ENCODE data around the gene C1QTNF12. TPM values are rescaled to one million over a fixed set of nuclear protein-coding genes. Genes with fewer than 3 reads are reported as not detected.
"Not testable (repeated sequence)": the region's sequence is repeated elsewhere in the genome, so short reads cannot be mapped to it uniquely, and the experiment has no call there.

Gene C1QTNF12
- total RNA-seq, 1 donor from 2014 or later, result 2.6 TPM

DNA sequence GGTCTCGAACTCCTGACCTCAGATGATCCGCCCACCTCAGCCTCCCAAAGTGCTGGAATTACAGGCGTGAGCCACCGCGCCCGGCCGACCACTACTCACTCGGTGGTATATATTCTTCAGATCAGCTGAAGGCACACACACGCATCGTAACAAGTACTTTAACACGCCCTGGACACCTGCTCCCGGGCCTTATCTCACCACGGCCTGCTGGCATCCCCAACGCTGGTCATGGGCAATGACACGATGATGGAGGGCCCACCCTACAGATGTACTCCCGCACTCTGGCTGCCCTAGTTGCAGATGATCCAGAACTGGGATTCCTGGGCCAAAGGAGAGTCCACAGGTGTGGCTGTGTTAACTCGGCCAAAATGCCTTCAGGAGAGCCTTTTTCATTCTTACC lies 15.5 kb upstream of the C1QTNF12 start:
- intact Hi-C loops (cut with DNase I), result no loop called here

GRCh38 chr1:1260843-1261560 lies 14.5 kb upstream of the C1QTNF12 start:
- DNase-seq (ENCODE audit: low spot score), result no peak

More for the DNA sequence above, 15.5 kb upstream of the C1QTNF12 start:
- no peak for DNase-seq (ENCODE audit: low spot score)

DNA sequence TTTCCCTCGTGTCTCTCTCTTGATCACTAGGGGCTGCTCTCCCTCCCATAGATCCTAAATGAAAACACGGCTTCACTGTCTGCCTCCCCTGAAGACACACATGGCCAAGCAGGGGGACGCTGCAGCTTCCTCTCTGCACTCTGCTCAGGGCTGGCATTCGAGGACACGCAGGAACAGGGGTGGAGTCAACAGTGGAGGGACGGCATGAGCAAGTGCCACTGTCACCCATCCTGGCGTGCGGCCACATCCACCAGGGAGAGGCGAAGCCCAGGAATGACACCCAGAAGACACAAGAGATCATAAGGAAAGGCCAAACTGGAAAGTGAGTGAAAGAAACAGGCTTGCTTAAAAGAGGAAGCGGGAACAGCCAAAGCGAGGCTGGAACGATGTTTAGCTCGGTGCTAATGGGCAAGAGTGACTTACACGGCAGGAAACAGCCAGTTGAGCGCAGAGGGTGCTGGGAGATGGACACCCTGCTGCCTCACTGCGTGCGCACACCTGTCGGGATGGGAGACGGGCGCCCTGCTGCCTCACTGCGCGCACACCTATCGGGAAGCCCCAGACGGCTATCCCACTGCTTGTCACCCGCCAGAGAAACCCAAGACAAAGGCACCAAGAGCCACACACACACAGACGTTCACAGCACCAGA lies 13.6 kb upstream of the C1QTNF12 start:
- no peak for DNase-seq (ENCODE audit: low spot score)
- intact Hi-C loops (cut with DNase I), result no loop called here

More at GRCh38 chr1:1260843-1261560, 14.5 kb upstream of the C1QTNF12 start:
- intact Hi-C loops (cut with DNase I), result no loop called here

GRCh38 chr1:1259540-1259939 lies 13.0 kb upstream of the C1QTNF12 start:
- no peak for DNase-seq (ENCODE audit: low spot score)
- intact Hi-C loops (cut with DNase I), result no loop called here

GRCh38 chr1:1259119-1259488 lies 12.6 kb upstream of the C1QTNF12 start:
- no peak for DNase-seq (ENCODE audit: low spot score)
- intact Hi-C loops (cut with DNase I), result no loop called here

DNA sequence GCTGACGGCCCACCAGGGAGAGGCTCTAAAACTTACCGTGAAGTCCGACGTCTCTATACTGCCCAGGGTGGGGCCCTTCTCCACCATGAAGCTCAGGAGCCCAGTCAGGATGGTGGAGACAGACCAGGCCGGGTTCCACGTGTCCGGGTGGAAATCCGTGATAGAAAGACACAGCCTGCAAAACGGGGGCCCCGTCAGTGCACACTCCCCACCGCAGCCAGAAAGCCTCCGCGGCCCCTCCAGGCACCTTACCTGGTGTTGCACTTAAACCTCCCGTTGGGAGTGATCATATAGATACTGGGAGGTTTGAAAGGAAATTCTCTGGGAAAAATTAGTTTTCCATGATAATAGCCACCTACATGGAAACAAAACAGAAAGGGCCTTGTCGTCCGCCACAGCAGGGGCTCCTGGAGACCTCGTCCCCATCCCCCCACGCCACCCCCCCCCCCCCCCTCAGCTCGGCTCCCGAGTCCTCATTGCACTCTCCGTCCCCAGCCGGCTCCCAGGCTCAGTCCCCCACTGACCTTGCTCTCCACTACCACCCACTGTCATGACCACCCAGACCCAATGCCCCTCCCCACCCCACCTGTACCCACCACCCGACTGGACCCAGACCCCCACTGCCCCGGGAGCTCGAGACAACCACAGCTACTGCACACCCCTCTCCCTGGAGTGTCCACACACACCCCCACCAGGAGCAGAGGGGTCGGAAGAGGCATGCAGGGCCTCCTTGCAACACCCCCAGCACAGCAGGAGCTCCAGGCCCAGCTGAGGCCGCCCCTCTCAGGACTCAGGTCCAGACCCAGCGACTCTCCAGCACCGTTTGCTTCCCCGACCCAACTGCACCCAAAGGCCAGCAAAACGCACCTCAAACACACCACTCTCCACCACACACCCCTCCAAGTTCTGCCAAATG lies 10.7 kb upstream of the C1QTNF12 start:
- intact Hi-C loops (cut with DNase I), result no loop called here
- DNase-seq (ENCODE audit: low spot score), result no peak

GRCh38 chr1:1255611-1256010 lies 9.1 kb upstream of the C1QTNF12 start:
- no peak for DNase-seq (ENCODE audit: low spot score)
- intact Hi-C loops (cut with DNase I), result no loop called here

DNA sequence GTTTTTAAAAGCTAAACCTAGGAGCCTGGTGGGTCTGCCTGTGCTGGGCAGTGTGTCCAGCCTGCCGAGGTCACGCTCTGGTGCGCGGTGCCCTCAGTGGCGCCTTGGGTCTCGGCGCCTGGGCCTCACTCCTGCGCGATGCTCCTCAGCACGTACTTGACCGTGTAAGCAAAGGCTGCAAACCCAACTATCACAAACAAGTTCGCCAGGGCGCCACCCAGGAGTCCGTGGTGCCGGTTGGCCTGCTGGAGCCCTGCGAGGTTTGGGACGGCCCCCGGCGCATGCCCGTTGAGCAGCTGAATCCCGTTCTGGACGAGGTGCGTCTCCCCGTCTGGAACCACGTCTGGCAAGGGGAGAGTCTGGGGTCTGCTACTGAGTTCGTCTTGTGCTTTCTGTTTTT lies 8.6 kb upstream of the C1QTNF12 start:
- intact Hi-C loops (cut with DNase I), result no loop called here
- DNase-seq (ENCODE audit: low spot score), result no peak

DNA sequence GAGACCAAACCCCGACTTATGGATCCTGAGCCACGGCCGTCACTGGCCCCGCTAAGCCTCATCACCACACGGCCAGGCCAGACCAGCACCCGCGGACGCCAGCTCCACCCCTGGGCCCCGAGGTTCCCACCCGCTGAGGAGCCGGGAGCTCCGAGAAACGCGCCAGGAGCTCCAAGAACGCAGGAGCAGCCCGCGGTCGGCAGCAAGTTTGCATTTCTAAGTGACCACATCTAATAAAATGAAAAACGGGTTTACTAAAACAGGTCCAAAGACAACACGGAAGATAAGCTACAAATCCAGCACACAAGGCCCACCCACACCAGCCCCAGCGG lies 8.1 kb upstream of the C1QTNF12 start:
- intact Hi-C loops (cut with DNase I), result no loop called here
- DNase-seq (ENCODE audit: low spot score), result no peak

GRCh38 chr1:1253972-1254666 lies 7.6 kb upstream of the C1QTNF12 start:
- intact Hi-C loops (cut with DNase I), result no loop called here
- DNase-seq (ENCODE audit: low spot score), result no peak

- intact Hi-C loops (cut with DNase I), result no loop called here
- no peak for DNase-seq (ENCODE audit: low spot score)
Measured at GRCh38 chr1:1253314-1253713, 6.8 kb upstream of the C1QTNF12 start.

- intact Hi-C loops (cut with DNase I), result loop anchor here (2.0 kb wide), 1 partner anchor 128 kb away; no protein-coding TSS in a partner anchor
- no peak for DNase-seq (ENCODE audit: low spot score)
Measured at GRCh38 chr1:1250786-1251284, 4.3 kb upstream of the C1QTNF12 start.

DNA sequence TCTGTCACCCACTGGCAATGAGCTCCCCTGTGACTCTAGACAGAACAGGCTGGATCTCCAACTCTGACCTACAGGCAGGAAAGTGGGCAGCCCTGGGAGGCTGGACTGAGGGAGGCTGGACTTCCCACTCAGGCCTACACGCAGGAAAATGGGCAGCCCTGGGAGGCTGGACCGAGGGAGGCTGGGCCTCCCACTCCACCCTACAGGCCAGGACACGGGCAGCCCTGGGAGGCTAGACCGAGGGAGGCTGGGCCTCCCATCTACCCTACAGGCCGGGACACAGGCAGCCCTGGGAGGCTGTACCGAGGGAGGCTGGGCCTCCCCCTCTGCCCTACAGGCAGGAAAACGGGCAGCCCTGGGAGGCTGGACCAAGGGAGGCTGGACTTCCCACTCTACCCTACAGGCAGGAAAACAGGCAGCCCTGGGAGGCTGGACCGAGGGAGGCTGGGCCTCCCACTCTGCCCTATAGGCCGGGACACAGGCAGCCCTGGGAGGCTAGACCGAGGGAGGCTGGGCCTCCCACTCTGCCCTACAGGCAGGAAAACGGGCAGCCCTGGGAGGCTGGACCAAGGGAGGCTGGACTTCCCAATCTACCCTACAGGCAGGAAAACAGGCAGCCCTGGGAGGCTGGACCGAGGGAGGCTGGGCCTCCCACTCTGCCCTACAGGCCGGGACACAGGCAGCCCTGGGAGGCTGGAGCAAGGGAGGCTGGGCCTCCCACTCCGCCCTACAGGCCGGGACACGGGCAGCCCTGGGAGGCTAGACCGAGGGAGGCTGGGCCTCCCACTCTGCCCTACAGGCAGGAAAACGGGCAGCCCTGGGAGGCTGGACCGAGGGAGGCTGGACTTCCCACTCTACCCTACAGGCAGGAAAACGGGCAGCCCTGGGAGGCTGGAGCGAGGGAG lies 1.7 kb upstream of the C1QTNF12 start:
- intact Hi-C loops (cut with DNase I), result not testable (repeated sequence)

GRCh38 chr1:1247341-1247913 lies 905 bp upstream of the C1QTNF12 start:
- intact Hi-C loops (cut with DNase I), result no loop called here
- DNase-seq (ENCODE audit: low spot score), result no peak

More for the DNA sequence above, 1.7 kb upstream of the C1QTNF12 start:
- not testable (repeated sequence) for DNase-seq (ENCODE audit: low spot score)

DNA sequence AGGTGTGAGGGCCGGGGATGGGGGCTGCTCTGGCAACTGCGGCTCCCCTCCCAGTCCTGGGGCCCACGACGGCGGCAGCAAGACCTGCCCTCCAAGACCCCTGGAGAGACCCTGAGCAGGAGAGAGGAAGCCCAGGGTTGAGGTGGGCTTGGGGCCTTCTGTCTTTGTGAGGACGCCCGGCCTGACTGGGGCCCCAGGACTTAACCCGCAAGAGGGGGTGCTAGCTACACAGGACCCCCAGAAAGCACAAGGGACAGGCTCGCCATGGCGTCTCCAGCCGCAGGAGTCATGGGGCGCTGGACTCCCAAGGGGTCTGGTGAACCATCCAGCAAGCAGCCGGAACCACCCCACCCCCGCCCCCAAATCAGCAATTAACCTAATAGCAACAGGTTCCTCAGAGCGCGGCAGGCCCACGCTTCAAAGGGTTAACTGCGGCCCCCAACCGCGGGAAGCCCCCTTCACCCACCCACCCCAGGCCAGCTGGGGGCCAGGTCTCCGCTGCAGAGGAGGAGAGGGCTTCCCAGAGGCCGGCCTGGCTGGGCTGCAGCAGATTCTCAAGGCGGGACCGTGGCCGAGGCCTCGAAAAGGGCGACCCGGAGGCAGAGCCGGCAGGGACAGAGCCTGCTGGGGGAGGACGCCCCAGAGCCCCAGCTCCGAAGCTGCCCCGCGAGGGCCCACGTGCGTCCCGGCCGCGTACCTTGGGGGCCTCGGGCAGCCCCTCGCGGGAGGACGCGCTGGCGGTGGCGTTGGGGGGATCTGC lies 525 bp downstream of the C1QTNF12 start:
- intact Hi-C loops (cut with DNase I), result no loop called here

GRCh38 chr1:1245178-1245816 lies 1.2 kb downstream of the C1QTNF12 start:
- intact Hi-C loops (cut with DNase I), result no loop called here

More for the DNA sequence above, 525 bp downstream of the C1QTNF12 start:
- no peak for DNase-seq (ENCODE audit: low spot score)

DNA sequence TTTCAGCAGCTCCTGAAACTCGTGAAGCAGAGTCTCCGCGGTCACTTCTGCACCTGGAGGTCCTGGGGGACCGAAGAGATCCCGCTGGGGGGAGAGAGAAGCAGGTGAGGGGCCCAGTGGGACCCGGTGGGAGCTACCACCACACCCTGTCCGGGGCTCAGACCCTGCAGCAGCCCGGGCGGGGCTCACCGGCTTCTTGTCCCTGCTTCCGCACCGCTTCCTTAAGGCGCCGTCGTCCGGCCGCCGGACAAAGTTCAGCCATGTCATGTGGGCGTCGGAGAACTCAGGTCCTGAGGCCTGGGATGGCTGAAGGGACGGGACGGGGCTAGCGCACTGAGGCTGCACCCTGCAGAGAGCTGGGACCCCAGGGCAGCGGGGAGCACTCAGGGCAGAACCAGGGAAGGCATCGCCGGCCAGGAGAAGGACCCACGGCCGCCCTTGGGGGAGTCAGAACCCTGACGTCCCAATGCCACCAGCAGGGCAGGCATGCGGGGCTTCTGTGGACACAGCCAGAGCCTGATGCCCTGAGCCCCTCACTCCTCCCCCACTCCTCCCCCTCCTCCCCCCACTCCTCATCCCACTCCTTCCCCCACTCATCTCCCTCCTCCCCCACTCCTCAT lies 2.2 kb downstream of the C1QTNF12 start:
- DNase-seq (ENCODE audit: low spot score), result no peak
- intact Hi-C loops (cut with DNase I), result no loop called here

More at GRCh38 chr1:1245178-1245816, 1.2 kb downstream of the C1QTNF12 start:
- no peak for DNase-seq (ENCODE audit: low spot score)
